Measurements from ENCODE around the gene DDIT4.
"Not testable (repeated sequence)": the region's sequence is repeated elsewhere in the genome, so short reads cannot be mapped to it uniquely, and the experiment has no call there.

The DDIT4 gene

GRCh38 chr10:72303424-72304128, 29.9 kb downstream of the DDIT4 start:
- TF ChIP-seq TOX (CRISPR knock-in tag; IDR thresholded peaks at IDR 0.05; ENCODE audit: borderline replicate concordance) (no peak), TCF4 (CRISPR knock-in tag; IDR thresholded peaks at IDR 0.05; ENCODE audit: borderline replicate concordance) (no peak), PPARA (CRISPR knock-in tag; IDR thresholded peaks at IDR 0.05; ENCODE audit: borderline replicate concordance) (no peak), ZFP30 (CRISPR knock-in tag; IDR thresholded peaks at IDR 0.05) (no peak), TSHZ2 (CRISPR knock-in tag; IDR thresholded peaks at IDR 0.05) (no peak), SNAI2 (CRISPR knock-in tag; IDR thresholded peaks at IDR 0.05) (no peak), ZFP3 (CRISPR knock-in tag; IDR thresholded peaks at IDR 0.05) (no peak), OSR1 (CRISPR knock-in tag; IDR thresholded peaks at IDR 0.05) (no peak), RARB (CRISPR knock-in tag; IDR thresholded peaks at IDR 0.05) (no peak), ESRRG (CRISPR knock-in tag; IDR thresholded peaks at IDR 0.05) (no peak)
- TF ChIP-seq, protein P1, sequence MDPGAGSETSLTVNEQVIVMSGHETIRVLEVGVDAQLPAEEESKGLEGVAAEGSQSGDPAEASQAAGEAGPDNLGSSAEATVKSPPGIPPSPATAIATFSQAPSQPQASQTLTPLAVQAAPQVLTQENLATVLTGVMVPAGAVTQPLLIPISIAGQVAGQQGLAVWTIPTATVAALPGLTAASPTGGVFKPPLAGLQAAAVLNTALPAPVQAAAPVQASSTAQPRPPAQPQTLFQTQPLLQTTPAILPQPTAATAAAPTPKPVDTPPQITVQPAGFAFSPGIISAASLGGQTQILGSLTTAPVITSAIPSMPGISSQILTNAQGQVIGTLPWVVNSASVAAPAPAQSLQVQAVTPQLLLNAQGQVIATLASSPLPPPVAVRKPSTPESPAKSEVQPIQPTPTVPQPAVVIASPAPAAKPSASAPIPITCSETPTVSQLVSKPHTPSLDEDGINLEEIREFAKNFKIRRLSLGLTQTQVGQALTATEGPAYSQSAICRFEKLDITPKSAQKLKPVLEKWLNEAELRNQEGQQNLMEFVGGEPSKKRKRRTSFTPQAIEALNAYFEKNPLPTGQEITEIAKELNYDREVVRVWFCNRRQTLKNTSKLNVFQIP (CRISPR knock-in tag; IDR thresholded peaks at IDR 0.05; ENCODE audit: borderline replicate concordance, low read depth), result no peak
- TF ChIP-seq, protein P2, sequence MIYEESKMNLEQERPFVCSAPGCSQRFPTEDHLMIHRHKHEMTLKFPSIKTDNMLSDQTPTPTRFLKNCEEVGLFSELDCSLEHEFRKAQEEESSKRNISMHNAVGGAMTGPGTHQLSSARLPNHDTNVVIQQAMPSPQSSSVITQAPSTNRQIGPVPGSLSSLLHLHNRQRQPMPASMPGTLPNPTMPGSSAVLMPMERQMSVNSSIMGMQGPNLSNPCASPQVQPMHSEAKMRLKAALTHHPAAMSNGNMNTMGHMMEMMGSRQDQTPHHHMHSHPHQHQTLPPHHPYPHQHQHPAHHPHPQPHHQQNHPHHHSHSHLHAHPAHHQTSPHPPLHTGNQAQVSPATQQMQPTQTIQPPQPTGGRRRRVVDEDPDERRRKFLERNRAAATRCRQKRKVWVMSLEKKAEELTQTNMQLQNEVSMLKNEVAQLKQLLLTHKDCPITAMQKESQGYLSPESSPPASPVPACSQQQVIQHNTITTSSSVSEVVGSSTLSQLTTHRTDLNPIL (CRISPR knock-in tag; IDR thresholded peaks at IDR 0.05; ENCODE audit: low read depth), result no peak
- no peak for ATAC-seq

DNA sequence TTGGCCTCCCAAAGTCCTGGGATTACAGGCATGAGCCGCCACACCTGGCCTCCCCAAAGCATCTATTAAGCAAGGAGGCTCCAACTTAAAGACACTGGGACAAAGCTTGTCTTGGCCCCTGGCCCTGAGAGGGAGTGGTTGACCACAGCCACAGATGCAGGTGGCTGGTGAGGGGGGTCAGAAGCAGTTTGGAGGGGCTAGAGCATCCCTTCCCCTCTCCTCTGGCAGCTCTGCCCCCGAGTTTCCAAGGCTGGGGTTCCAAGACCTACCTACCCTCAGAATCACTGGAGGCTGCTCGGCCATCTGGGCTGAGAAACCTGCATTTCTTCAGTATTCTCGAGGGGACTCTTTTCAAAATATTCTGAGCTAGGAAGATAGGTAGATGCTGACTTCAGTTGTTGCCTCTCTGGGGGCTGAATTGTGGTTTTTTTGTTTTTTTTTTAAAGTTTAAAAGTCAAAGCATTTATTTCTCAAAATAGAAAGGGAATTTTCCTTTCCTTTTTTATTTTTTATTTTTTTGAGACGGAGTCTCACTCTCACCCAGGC, 32.6 kb downstream of the DDIT4 start:
- TF ChIP-seq OSR1 (CRISPR knock-in tag; IDR thresholded peaks at IDR 0.05) (no peak), ZFP30 (CRISPR knock-in tag; IDR thresholded peaks at IDR 0.05) (no peak), ZNF70 (CRISPR knock-in tag; IDR thresholded peaks at IDR 0.05) (no peak), CSDC2 (CRISPR knock-in tag; IDR thresholded peaks at IDR 0.05) (no peak), ISL1 (CRISPR knock-in tag; IDR thresholded peaks at IDR 0.05) (no peak), PPARA (CRISPR knock-in tag; IDR thresholded peaks at IDR 0.05; ENCODE audit: borderline replicate concordance) (no peak)
- TF ChIP-seq, protein P3, sequence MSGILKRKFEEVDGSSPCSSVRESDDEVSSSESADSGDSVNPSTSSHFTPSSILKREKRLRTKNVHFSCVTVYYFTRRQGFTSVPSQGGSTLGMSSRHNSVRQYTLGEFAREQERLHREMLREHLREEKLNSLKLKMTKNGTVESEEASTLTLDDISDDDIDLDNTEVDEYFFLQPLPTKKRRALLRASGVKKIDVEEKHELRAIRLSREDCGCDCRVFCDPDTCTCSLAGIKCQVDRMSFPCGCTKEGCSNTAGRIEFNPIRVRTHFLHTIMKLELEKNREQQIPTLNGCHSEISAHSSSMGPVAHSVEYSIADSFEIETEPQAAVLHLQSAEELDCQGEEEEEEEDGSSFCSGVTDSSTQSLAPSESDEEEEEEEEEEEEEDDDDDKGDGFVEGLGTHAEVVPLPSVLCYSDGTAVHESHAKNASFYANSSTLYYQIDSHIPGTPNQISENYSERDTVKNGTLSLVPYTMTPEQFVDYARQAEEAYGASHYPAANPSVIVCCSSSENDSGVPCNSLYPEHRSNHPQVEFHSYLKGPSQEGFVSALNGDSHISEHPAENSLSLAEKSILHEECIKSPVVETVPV (CRISPR knock-in tag; IDR thresholded peaks at IDR 0.05), result no peak
- TF ChIP-seq, protein P4, sequence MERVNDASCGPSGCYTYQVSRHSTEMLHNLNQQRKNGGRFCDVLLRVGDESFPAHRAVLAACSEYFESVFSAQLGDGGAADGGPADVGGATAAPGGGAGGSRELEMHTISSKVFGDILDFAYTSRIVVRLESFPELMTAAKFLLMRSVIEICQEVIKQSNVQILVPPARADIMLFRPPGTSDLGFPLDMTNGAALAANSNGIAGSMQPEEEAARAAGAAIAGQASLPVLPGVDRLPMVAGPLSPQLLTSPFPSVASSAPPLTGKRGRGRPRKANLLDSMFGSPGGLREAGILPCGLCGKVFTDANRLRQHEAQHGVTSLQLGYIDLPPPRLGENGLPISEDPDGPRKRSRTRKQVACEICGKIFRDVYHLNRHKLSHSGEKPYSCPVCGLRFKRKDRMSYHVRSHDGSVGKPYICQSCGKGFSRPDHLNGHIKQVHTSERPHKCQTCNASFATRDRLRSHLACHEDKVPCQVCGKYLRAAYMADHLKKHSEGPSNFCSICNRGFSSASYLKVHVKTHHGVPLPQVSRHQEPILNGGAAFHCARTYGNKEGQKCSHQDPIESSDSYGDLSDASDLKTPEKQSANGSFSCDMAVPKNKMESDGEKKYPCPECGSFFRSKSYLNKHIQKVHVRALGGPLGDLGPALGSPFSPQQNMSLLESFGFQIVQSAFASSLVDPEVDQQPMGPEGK (CRISPR knock-in tag; IDR thresholded peaks at IDR 0.05; ENCODE audit: borderline replicate concordance), result no peak
- ATAC-seq, result no peak

DNA sequence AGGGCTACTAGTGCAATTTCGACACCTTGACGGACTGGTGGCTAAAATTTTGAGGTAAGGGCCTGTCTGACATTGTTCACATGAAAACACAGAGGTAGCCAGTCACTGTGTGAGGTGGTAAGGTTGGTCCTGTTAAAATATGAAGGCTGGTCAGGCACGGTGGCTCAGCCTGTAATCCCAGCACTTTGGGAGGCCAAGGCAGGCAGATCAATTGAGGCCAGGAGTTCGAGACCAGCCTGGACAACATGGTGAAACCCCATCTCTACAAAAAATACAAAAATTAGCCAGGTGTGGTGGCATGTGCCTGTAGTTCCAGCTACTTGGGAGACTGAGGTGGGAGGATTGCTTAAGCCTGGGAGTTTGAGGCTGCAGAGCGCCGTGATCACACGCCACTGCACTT, 34.0 kb downstream of the DDIT4 start:
- ATAC-seq, result not testable (repeated sequence)

DNA sequence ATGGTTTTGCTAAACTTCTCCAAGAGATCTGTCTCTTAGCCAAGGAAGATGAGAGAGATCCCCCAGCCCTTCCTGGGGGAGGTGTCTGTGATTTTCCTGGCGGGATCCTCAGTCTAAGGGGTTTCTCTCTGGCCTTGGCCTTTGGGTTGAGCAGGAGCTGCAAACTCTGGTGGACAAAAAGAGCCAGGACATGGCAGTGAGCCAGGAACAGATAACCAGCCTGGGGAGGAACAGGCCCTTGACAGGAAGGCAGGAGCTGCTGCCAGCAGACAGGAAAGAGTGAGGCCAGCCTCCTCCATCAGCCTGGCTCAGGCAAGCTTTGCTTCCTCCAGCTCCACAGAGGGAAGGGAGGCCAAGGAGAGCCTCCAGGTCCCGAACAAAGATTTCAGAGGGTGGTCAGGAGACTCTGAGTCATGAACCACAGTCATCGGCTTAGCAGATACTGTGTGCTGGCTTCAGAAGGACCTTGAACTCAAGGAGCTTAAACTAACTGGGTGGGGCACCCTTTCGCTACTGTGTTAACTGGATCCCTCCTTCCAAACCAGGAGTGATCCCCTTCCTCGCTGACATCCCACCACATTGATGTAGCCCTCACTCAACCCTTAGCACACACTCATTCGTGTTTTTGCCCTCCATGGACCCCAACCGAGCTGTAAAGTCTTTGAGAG, 34.7 kb downstream of the DDIT4 start:
- TF ChIP-seq OSR1 (CRISPR knock-in tag; IDR thresholded peaks at IDR 0.05) (no peak), ZC3H10 (CRISPR knock-in tag; IDR thresholded peaks at IDR 0.05) (no peak), ESRRG (CRISPR knock-in tag; IDR thresholded peaks at IDR 0.05) (no peak), GLIS3 (CRISPR knock-in tag; IDR thresholded peaks at IDR 0.05) (no peak), RARB (CRISPR knock-in tag; IDR thresholded peaks at IDR 0.05) (no peak), TOX (CRISPR knock-in tag; IDR thresholded peaks at IDR 0.05; ENCODE audit: borderline replicate concordance) (no peak), TSHZ2 (CRISPR knock-in tag; IDR thresholded peaks at IDR 0.05) (no peak), TCF4 (CRISPR knock-in tag; IDR thresholded peaks at IDR 0.05; ENCODE audit: borderline replicate concordance) (no peak)
- ATAC-seq, result peak; percentile 77

Data from SK-N-SH treated with all-trans-retinoic acid at 6 μM for 48 hours (cell line).